Kasumi-1 (cell line): Measurements from ENCODE around the gene SLC6A17.

ENCODE experiments used
- DNase-seq, 2 experiments: peaks; one replicate each; lab custom pipeline; 2025; lab: John Stamatoyannopoulos, UW

Gene SLC6A17

DNA sequence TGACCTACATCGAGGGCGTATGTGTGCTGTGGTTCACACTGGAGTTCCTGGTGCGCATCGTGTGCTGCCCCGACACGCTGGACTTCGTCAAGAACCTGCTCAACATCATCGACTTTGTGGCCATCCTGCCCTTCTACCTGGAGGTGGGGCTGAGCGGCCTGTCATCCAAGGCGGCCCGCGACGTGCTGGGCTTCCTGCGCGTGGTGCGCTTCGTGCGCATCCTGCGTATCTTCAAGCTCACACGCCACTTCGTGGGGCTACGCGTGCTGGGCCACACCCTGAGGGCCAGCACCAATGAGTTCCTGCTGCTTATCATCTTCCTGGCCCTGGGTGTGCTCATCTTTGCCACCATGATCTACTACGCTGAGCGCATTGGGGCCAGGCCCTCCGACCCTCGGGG, 72.8 kb downstream of the SLC6A17 start:
- no peak for DNase-seq

DNA sequence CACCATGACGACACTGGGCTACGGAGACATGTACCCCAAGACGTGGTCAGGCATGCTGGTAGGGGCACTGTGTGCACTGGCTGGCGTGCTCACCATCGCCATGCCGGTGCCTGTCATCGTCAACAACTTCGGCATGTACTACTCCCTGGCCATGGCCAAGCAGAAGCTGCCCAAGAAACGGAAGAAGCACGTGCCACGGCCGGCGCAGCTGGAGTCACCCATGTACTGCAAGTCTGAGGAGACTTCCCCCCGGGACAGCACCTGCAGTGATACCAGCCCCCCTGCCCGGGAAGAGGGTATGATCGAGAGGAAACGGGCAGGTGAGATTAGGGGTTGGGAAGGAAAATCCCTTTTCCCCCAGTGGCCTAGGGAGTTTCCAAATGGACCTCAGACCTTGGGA, 73.3 kb downstream of the SLC6A17 start:
- no peak for DNase-seq

DNA sequence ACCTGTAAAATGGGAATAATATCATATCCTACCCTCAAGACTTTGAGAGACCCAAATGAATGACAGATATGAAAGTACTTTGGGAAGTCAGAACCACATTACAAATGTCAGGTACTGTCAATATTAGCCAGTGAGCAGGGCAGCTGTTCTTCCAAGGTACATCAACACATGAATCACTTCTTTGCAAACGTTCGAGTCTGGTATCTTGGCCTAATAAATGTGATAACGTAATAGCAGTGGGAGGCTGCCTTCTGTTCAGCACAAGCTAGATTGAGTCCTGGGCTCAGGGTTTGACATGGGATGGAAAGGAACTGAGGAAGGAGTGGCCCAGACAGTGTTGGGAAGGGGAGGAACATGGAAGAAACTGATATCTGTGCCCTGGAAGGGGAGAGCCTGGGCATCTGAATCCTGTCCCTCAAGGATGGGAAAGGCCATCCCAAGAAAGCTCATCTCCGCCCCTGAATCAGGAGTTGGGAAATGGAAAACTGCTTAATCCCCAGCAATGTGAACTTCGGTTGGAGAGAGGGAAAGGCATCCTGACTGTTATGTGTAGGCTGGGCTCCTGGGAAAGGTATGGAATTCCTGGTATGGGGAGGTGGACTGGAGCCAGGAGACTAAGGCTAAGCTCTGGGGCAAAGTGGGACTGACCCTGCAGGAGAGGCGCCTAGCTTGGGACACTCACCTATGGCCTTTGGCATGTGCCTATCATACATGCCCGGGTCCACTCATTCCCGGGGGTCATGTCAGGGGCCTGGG, 74.1 kb downstream of the SLC6A17 start:
- no peak for DNase-seq

DNA sequence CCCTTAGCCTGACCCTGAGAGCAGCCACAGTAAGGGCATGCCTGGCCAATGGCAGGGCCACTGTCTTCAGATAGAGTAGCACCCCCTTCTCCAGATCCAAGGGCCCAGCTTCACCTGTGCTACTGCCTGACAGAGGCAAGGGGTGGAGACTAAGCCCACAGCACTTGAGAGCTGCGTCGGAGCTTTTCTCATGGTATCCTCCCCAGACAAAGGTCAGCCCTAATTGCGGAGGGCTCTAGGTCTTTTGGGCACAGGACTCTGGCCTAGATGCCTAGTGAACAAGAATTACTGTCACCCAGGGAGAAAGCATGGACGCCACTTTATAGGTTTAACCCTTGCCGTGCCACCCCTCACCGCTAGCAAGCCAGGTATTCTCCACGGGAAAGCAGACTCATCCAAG, 74.9 kb downstream of the SLC6A17 start:
- DNase-seq = no peak

DNA sequence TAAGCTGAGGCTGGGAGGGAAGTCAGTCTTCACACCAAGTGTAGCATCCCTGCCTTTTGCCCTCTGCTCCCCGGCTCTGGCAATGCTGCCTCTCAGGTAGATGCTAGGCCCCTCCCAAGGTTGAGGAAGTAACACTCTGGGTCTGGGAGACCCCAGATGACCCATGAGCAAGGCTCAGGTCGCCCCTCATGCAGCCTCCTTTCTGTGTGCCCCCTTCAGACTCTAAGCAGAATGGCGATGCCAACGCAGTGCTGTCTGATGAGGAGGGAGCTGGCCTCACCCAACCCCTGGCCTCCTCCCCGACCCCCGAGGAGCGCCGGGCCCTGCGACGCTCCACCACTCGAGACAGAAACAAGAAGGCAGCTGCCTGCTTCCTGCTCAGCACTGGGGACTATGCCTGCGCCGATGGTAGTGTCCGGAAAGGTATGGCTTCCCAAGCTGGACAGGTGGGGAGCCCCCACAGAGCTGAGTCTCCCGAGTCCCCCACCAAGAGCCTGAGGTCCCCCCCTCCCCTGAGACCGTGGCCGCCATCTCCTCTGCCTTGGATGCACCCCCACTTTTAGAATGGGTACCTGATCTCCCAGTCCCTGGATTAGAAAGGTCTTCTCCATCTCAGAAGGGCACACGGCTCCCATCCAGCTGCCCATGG, 75.6 kb downstream of the SLC6A17 start:
- no peak for DNase-seq

DNA sequence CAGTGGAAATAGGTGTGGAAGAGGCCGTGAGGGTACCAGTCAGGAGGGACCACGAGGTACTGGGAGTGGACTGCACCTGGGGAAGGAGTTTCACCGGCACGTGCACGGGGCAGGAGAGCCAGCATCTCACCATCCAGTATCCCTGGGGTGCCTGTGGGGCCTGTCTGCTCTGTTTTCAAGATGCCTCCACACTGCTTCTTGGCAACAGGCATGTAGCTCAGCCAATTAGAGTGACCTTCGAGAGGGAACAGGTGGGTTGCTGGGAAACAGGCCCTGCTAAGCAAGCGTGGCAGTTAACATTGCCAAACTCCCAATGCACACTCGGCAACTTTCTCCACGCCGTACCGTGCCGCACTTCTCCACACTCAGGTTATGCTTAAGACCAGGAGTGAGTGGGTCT, 77.5 kb downstream of the SLC6A17 start:
- no peak for DNase-seq

DNA sequence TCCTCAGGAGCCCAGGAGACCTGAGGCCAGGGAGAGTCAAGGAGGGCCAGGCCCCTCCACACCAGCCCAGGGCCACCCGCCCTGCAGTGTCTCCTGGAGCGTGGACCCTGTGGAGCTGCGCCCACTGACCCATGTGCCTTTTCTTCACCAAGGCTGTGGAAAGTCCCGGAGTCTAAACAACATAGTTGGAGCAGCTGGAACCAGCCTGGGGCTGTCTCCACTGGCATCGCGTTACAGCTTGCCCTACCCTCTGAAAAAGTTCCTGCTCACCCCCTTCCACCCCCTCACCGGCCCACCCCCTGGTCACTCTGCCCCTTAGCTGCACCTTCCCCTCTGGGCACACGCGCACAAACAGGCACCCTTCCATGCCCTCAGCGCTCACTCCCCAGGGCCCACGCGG, 78.1 kb downstream of the SLC6A17 start:
- no peak for DNase-seq

DNA sequence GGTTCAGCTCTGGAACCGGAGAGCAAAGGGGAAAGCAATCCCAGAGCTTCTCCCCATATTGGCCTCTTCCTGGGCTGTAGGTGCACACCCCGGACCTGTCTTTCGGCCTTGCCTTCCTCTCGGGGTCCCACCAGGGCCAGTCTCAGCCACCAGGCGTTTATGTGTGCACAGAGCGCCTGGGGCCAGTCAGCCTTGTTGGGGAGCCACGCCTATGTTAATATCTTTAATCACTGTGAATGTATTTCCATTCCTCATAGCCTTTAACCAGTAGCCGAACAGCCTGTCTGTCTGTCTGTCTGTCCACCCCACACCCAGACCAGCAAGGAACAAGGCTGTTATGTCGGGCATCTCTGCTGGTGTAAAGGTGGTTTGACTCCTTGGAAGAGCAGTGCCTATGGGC, 78.6 kb downstream of the SLC6A17 start:
- DNase-seq = no peak

DNA sequence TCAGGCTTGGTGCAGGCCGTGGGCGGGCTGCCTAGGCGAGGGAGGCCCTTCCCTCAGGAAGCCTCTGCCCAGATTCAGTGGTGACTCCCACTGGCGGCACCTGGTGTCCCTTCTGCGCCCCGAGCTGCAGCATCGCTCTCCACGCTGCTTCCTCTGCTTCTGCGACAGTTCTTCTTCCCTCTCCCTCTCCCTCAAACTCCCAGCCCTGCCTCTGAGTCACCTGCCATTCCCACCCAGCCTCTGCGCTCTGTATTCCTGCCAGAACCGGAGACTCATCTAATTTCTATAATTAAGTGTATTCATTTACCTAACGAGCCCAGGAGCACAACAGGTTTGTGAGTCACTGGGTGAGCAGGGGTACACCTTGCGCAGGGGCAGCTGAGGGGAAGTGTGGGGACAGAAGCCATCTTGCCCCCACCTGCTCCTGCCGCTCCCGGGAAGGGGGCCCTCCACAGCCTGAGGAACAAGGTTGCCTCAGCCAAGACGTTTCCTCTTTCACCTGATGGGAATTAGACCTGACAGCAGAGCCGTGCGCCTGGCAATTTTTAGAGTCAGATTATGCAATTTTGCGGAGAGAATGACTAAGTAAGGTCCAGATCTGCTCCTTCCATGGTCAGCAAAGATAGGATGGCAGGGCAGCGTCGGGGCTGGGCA, 79.2 kb downstream of the SLC6A17 start:
- no peak for DNase-seq

DNA sequence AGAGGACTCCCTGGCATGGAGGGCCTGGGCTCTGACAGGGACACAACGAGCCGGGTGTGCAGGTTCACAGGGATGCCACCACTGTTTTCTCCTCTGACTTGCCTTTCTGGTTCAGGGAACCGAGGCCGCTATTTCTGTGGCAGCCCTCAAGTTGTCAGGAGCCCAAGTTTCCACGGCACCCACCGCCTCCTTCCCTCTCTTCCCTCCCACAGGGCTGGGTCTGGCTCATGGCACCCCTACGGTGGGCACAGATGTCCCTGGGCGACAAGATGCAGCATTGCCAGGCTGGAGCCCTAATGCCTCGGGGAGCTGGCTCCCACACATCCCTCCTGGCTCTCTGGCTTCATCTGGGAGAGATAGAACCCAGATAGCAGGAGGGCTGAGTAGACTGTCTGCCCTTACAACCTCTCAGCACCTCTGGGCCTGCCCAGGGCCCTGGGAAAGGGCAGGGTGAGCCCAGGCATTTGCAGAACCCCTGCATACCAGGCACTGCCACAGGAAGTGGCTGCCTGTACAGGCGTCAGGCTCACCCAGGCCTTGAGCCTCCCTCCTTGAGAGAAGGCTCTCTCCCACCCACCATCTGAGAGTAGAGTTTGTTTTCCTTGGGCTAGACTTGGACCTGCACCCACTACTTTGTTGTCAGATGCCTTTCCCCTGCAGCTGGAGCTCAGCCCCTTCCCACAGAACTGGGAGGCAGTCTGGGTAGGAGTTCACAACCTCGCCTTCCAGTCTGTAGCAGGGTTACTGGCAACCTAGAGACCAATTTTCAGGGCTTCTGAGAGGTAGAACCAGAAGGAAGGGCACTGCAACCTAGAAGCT, 80.3 kb downstream of the SLC6A17 start:
- DNase-seq = no peak

DNA sequence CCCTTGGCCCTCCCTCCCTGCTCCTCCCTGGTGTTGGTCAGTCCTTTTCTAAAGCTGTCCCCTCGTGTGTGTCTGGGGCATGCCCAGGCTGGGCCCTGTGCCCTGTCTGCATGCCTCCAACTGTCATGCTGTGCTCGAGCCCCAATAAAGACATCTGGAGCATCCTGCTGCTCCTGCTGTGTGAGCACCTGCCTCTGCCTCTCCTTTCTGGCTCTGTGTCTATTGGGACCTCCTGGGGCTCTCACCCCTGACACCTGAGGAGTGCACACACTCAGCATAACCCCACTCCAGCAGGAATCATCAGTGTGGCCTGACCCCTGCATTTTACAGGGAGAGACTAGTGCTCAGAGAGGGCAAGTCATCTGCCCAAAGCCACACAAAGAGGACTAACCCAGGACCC, 83.6 kb downstream of the SLC6A17 start:
- DNase-seq = no peak

DNA sequence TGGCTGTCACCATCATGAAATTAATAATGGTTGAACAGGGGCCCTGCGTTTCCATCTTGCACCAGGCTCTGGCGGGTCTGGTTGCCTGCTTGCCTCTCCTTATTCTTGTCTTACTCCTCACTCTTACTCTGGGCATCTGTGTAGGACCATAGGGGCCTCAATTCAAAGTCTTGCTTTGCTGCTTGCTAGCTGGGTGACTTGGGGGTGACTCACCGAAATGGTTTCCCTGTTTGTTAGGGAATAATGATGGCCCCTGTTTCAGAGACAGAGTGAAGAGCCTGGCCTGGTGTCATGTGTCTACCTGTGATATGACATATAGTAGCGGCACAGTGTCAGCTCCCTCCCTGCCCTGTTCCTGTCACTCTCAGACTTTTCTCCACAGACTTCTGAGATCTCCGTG, 84.4 kb downstream of the SLC6A17 start:
- no peak for DNase-seq

DNA sequence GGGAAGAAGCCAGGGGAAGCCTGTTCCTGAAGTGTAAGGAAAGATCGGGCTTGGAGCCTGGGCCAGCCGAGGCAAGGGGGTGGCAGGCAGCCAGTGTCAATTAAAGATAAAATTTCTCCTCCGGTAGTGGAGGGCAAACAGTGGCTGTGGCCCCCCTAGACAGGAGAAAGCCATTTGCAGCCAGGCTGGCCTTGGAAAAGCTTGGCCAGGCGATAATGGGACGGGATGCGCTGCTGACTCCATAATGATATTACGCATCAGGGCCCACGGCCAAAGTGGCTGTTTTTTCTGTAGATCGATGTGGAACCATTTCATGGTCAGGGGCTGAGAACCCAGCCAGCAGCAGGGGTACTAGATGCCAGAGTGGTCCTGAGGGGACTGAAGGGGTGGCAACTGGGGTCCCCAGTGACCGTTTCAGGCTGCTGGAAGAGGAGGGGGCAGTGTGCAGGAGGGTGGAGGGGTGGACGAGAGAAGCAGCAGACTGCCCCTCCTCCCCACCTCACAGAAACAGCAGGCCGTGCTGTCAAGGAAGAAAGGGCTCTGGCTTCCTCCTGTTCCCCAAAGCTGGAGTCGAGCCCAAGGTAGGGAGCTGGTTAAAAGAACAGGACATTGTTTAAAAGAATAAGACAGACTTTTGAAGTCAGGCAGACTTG, 85.0 kb downstream of the SLC6A17 start:
- no peak for DNase-seq

DNA sequence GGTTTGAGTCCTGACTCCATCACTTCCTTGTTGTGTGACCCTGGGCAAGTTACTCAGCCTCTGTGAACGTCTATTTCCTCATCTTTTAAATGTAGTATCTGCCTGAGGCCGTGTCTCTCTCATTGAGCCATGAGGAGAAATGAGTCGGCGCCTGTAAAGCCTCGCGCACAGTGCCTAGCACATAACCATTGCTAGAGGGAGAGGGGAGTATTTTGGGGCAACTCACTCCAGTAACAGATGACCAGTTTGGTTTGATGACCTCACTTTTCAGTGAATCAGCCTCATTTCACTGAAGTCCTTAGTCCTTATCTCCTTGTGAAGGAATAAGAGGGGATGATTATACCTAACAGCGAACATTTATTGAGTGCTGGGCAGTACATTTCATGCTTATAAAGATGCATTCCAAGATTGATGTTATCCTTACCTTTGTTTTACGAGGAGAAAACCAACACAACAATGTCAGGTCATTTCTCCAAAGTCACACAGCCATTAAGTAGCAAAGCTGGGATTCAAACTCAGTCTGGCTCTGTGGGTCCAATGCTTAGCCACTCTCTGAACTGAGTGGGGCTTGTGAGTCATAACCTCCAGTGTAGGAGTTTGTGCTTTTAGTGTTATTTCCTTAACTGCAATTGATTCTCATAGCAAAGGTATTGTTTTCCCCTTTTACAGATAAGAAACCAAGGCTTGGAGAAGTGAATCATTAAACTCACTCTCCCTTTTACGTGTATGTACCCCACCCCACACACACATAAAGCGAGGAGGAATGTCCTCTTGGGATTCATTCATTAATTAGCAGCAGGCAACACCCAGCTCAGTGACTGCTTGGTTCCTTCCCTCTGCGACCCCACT, 85.8 kb downstream of the SLC6A17 start:
- no peak for DNase-seq

DNA sequence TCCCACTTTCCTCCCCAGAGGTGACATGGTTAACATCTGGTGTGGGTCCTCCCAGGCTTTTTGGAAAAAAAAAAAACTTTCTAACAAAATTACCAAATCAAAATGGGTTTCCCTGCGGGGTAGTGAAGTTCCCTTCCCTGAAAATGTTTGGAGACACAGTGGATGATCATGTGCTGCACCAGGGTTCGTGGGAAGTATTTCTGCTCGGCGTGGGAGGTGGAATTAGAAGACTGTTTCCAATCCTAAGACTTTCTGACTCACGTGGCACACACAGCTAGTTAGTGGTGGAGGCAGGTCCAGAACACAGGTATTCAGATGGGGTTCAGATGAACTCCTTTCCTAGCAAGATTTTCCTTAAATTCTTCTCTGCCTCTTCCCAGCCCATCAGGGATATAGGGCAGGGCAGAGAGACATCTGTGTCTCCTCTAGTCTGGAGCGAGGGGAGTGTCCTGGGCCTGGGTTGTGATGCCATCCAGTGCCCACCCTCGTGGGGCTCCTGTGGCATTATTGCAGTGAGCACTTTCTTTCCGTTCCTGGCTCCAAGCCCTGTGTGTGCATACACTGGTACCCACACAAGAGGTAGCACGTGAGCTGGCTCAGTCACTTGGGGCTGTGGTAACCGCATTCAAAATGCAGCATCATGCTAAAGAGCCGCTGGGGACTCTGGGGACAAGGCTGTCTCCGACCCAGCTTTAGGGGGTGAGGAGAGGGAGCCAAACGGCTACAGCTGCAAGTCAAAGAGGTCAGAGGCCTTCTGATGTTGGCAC, 87.3 kb downstream of the SLC6A17 start:
- no peak for DNase-seq

DNA sequence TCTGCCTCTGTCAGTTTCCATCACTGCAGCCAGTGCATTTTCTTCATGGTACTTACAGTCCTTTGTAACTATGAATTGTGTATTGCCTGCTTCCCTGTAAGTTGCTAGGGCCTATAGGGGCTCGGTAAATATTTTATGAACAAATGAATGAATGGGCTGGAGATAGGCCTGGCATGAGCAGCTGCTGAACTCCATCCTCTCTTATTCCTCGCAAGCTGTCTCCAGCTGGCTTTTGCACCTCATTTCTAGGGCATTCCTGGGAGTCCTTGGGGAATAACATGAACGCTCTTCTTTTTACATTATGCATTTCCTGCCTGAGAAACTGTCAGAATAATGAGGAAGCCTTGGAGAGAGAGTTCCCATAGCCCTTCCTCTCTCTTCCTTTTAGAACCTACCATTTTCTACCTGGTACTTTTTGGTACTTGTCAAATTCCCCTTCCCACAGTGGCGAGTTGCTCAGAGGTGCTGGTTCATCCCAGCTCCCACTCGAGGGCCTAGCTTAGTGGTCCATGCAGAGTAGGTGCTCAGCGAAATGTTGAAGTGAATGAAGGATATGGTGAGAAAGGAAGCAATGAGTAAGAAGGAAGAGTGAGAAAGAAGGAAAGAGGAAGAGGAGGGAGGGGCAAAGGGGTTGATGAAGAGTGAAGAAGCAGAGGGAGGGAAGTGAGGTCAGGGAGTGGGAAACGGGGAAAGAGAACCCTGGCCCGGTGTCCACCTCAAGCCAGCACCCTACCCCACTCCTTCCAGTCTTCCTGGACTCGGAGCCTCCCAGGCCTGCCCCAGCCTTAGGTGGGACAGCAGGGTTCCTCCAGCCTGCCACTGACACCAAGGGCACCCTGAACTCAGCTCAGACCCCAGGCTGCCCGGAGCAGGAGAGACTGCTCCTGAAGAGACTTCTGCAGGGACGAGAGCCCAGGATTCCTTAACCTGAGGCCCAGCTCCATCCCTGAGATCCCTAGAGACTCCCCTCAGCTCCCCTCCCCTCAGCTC, 89.4 kb downstream of the SLC6A17 start:
- no peak for DNase-seq

DNA sequence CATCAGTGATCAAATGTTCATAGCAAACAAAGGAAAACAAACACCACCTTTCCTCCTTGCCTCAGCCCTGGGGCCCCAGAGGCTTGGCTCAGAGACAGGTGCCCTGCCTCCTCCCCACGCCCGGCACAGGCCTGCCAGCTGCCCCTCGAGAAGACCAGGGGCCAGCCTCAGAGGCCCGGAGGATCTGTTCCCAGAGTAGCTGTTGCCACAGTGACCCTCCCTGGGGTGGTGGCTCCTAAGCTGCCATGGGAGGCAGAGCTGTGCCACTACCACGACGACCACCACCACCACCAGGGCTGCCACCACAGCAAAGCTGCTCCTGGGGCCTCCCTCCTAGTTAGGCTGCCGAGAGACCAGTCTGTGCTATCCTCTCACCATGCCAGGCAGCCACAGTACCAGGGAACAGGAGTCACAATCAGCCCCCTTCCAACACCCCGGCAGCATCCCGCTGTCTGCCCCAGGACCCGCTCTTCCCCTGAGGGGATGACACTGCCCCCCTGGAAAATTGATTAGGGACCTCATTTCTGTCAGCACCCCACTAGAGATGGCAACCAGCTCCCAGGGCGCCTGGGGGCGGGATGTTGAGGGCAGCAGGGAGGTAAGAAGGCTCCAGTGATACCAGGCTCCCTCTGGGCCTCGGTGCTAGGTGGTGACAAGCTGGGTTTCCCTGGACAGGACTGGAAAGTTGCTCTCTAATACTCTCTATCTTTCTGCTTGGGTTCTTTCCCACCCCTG, 90.3 kb downstream of the SLC6A17 start:
- no peak for DNase-seq

DNA sequence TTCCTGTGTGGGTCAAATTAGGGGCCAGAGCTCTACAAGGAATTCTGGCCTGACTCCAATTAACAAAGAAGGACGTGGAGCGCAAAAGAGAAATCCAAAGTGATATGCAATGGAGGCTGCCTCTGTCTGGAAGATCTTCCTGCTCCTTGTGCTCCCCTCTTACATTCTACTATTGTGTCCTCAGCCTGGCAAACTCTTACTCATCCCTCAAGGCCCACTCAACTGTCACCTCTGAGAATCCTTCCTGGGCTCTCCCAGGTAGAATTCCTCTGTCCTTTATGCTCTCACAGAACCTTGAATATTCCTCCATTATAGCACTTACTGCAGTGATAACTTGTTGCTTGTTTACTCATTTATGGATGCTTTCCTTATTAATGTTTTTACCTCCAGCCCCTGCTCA, 91.2 kb downstream of the SLC6A17 start:
- no peak for DNase-seq
